Measurements from ENCODE around the gene IQCF6.
"Not testable (repeated sequence)": the region's sequence is repeated elsewhere in the genome, so short reads cannot be mapped to it uniquely, and the experiment has no call there.

Gene IQCF6

GRCh38 chr3:51753763-51754750, 25.0 kb downstream of the IQCF6 start:
- not testable (repeated sequence) for DNase-seq

GRCh38 chr3:51751287-51751686, 27.8 kb downstream of the IQCF6 start:
- no peak for DNase-seq

GRCh38 chr3:51750878-51751277, 28.2 kb downstream of the IQCF6 start:
- no peak for DNase-seq

GRCh38 chr3:51748327-51748726, 30.7 kb downstream of the IQCF6 start:
- DNase-seq, result no peak

GRCh38 chr3:51747840-51748239, 31.2 kb downstream of the IQCF6 start:
- no peak for DNase-seq

- DNase-seq, result peak; percentile 51
Observed at GRCh38 chr3:51742978-51743377, 36.1 kb downstream of the IQCF6 start.

GRCh38 chr3:51742320-51742719, 36.7 kb downstream of the IQCF6 start:
- DNase-seq, result not testable (repeated sequence)

- no peak for DNase-seq
Observed at GRCh38 chr3:51739110-51739509, 39.9 kb downstream of the IQCF6 start.

- DNase-seq, result no peak
Observed at GRCh38 chr3:51735950-51736349, 43.1 kb downstream of the IQCF6 start.

- no peak for DNase-seq
Observed at GRCh38 chr3:51735039-51735438, 44.0 kb downstream of the IQCF6 start.

GRCh38 chr3:51734572-51734907, 44.5 kb downstream of the IQCF6 start:
- peak; percentile 31 for DNase-seq

- no peak for DNase-seq
Observed at GRCh38 chr3:51733859-51734571, 45.0 kb downstream of the IQCF6 start.

- no peak for DNase-seq
Observed at GRCh38 chr3:51729042-51729633, 49.9 kb downstream of the IQCF6 start.
